Immature natural killer cell (primary cell): ENCODE data around the gene KLHL1. TPM values are rescaled to one million over a fixed set of nuclear protein-coding genes. Genes with fewer than 3 reads are reported as not detected.

Experiments used
- DNase-seq, 3 donors: peaks; one replicate each; pipeline ENCODE4 v3.0.0; 2022; ENCODE audit warnings: mixed read lengths in 1 of 3
- H3K27ac Mint-ChIP-seq, 6 donors: one replicate each; pipeline ENCODE4 v1.8.0; 2020; ENCODE audit warnings: mixed read lengths in 6 of 6, mild to moderate bottlenecking in 5 of 6, inconsistent platforms in 4 of 6, moderate library complexity in 3 of 6
- H3K27me3 Mint-ChIP-seq, 3 donors: one replicate each; pipeline ENCODE4 v1.8.0; 2020 to 2021; ENCODE audit warnings: low read depth in 3 of 3, mild to moderate bottlenecking in 3 of 3, mixed read lengths in 3 of 3, moderate library complexity in 3 of 3, inconsistent platforms in 1 of 3
- H3K36me3 Mint-ChIP-seq, 3 donors: one replicate each; pipeline ENCODE4 v1.8.0; 2020; ENCODE audit warnings: mixed read lengths in 3 of 3, inconsistent platforms in 2 of 3, mild to moderate bottlenecking in 2 of 3
- H3K4me1 Mint-ChIP-seq, 2 donors: one replicate each; pipeline ENCODE4 v1.8.0; 2020; ENCODE audit warnings: inconsistent platforms in 2 of 2, mild to moderate bottlenecking in 2 of 2, mixed read lengths in 2 of 2, moderate library complexity in 1 of 2
- H3K4me3 Mint-ChIP-seq, 5 donors: one replicate each; pipeline ENCODE4 v1.8.0; 2020; ENCODE audit warnings: mild to moderate bottlenecking in 5 of 5, mixed read lengths in 5 of 5, inconsistent platforms in 3 of 5, moderate library complexity in 3 of 5
- H3K9me3 Mint-ChIP-seq, 6 donors: one replicate each; pipeline ENCODE4 v1.8.0; 2020; ENCODE audit warnings: mild to moderate bottlenecking in 6 of 6, mixed read lengths in 6 of 6, inconsistent platforms in 4 of 6, moderate library complexity in 3 of 6
- polyA plus RNA-seq, 3 donors: library from polyadenylated mRNA; unstranded; fragments of 300-500 nt; fragmentation: Illumina TruSeq; gene quantifications; one replicate each; pipeline ENCODE4 v1.2.3, GENCODE V29; 2021

KLHL1 gene
- polyA plus RNA-seq, 3 donors from 2014 or later = not detected

GRCh38 chr13:69970520-69970919 is 137.7 kb downstream of the KLHL1 start:
- Mint-ChIP-seq H3K27me3 (peaks cover 0 to 2% (median 0%) of the 10 kb centered on the region in 3 donors), H3K36me3 (no peaks in the 10 kb centered on the region), H3K9me3 (peaks cover under 1 to 34% (median 19%) of the 10 kb centered on the region in 6 donors), H3K4me3 (no peak overlapping the region), H3K4me1 (no peaks in the 10 kb centered on the region), H3K27ac (no peak overlapping the region)
- DNase-seq = no peak

GRCh38 chr13:69959046-69959445 is 149.2 kb downstream of the KLHL1 start:
- Mint-ChIP-seq H3K27me3 (peaks cover 0 to 2% (median 0%) of the 10 kb centered on the region in 3 donors), H3K4me3 (no peak overlapping the region), H3K27ac (no peak overlapping the region), H3K36me3 (peaks cover 0 to 3% (median 0%) of the 10 kb centered on the region in 3 donors), H3K9me3 (peaks cover 5 to 25% (median 14%) of the 10 kb centered on the region in 6 donors), H3K4me1 (no peaks in the 10 kb centered on the region)
- no peak for DNase-seq

DNA sequence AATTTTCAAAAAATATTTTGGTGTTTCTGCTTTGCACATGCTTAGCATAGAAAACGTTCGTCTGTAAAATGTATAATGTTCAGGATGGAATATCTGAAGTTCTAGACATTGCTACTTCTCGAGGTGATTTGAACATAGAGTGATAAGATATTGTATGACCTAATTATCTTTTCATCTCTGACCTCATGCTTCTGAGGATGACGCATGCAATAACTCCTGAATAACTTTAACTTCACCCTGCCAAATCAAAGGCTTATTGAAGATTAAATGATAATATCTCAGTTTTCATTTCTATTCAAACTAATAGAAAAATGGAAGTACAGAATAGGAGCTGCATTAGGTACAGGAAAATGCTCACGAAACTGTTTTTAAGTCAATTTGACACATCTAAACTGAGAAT is 151.4 kb downstream of the KLHL1 start:
- Mint-ChIP-seq H3K36me3 (peaks cover 0 to 3% (median 0%) of the 10 kb centered on the region in 3 donors), H3K27ac (no peak overlapping the region), H3K4me3 (no peak overlapping the region), H3K27me3 (no peaks in the 10 kb centered on the region), H3K9me3 (peaks cover 9 to 27% (median 15%) of the 10 kb centered on the region in 6 donors), H3K4me1 (no peaks in the 10 kb centered on the region)
- DNase-seq = no peak

GRCh38 chr13:69956349-69956748 is 151.9 kb downstream of the KLHL1 start:
- H3K27me3 Mint-ChIP-seq = no peaks in the 10 kb centered on the region
- DNase-seq = no peak
- peaks cover 0 to 2% (median 0%) of the 10 kb centered on the region in 3 donors for H3K36me3 Mint-ChIP-seq
- peaks cover 9 to 27% (median 15%) of the 10 kb centered on the region in 6 donors for H3K9me3 Mint-ChIP-seq
- no peak overlapping the region for H3K27ac Mint-ChIP-seq
- H3K4me1 Mint-ChIP-seq = no peaks in the 10 kb centered on the region
- H3K4me3 Mint-ChIP-seq = no peak overlapping the region

GRCh38 chr13:69955271-69955670 is 153.0 kb downstream of the KLHL1 start:
- no peak for DNase-seq
- Mint-ChIP-seq H3K4me1 (no peaks in the 10 kb centered on the region), H3K4me3 (no peak overlapping the region), H3K9me3 (peaks cover 9 to 25% (median 20%) of the 10 kb centered on the region in 6 donors), H3K27me3 (no peaks in the 10 kb centered on the region), H3K36me3 (no peaks in the 10 kb centered on the region), H3K27ac (no peak overlapping the region)

GRCh38 chr13:69951412-69951811 is 156.8 kb downstream of the KLHL1 start:
- H3K9me3 Mint-ChIP-seq = peaks cover 11 to 36% (median 24%) of the 10 kb centered on the region in 6 donors
- DNase-seq = no peak
- no peaks in the 10 kb centered on the region for H3K4me1 Mint-ChIP-seq
- no peaks in the 10 kb centered on the region for H3K27me3 Mint-ChIP-seq
- H3K36me3 Mint-ChIP-seq = no peaks in the 10 kb centered on the region
- no peak overlapping the region for H3K27ac Mint-ChIP-seq
- no peak overlapping the region for H3K4me3 Mint-ChIP-seq

DNA sequence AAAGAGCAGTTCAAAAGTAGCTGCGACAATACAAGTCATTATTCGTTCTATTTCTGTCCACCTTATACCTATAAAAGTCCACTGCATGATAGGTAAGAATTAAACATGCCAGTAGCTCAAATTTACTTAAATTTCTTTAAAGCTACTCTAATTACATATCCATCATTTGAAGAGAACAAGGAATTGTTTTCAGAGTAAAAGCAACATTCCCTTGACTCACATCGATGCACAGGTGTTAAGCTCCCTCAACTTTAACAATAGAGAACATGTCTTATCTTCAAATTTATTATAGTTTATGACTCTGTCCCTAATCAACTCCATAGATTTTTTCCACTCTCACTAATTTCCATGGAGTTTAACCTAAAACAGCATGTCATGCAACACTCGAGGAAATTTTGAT is 158.1 kb downstream of the KLHL1 start:
- Mint-ChIP-seq H3K36me3 (no peaks in the 10 kb centered on the region), H3K4me1 (no peaks in the 10 kb centered on the region), H3K9me3 (peaks cover 11 to 36% (median 25%) of the 10 kb centered on the region in 6 donors), H3K4me3 (no peak overlapping the region), H3K27ac (no peak overlapping the region), H3K27me3 (no peaks in the 10 kb centered on the region)
- DNase-seq = no peak

DNA sequence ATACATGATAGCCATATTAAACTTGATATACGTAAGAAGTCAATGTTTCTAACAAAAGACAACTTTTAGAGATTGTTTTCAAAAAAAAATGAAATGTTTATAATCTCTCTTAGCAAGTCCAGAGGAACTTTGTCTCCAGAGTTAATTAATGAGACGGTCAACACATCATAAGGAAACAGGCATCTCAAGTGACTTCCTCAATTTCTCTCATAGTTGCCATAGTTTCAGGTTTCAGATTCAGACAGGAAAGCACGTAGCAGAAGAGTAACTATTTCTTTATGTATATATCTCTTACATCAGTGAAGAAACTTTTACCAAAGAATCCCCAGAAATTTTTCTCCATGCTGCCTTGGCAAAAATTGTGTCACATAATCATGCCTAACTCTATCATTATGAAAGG is 160.2 kb downstream of the KLHL1 start:
- Mint-ChIP-seq H3K4me1 (no peaks in the 10 kb centered on the region), H3K27ac (no peak overlapping the region), H3K4me3 (no peak overlapping the region), H3K9me3 (peaks cover 7 to 43% (median 28%) of the 10 kb centered on the region in 6 donors), H3K27me3 (no peaks in the 10 kb centered on the region), H3K36me3 (no peaks in the 10 kb centered on the region)
- no peak for DNase-seq

- no peak overlapping the region for H3K27ac Mint-ChIP-seq
Observed at GRCh38 chr13:69947582-69947981, 160.7 kb downstream of the KLHL1 start.

GRCh38 chr13:69946511-69946910 is 161.7 kb downstream of the KLHL1 start:
- Mint-ChIP-seq H3K4me3 (no peak overlapping the region), H3K27ac (no peak overlapping the region), H3K36me3 (no peaks in the 10 kb centered on the region), H3K9me3 (peaks cover 7 to 41% (median 26%) of the 10 kb centered on the region in 6 donors), H3K4me1 (no peaks in the 10 kb centered on the region), H3K27me3 (no peaks in the 10 kb centered on the region)
- no peak for DNase-seq

More at GRCh38 chr13:69947582-69947981, 160.7 kb downstream of the KLHL1 start:
- no peak overlapping the region for H3K4me3 Mint-ChIP-seq
- peaks cover 7 to 43% (median 28%) of the 10 kb centered on the region in 6 donors for H3K9me3 Mint-ChIP-seq
- H3K27me3 Mint-ChIP-seq = no peaks in the 10 kb centered on the region
- H3K36me3 Mint-ChIP-seq = no peaks in the 10 kb centered on the region
- DNase-seq = no peak
- H3K4me1 Mint-ChIP-seq = no peaks in the 10 kb centered on the region

DNA sequence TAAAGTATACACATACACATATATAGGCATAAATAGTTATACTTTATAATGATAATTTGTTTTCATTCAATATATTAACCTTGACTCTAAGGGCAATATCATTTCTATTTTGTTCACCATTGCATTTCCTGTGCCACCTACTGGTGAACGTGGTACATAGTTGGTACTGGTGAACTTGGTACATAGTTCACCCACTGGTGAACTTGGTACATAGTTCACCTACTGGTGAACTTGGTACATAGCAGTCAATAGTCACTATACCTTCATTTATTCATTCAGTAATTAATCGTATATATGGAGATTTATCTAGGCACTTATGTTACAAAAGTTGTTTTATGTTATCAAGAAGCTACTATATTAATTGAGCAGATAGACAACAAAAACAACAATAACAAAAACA is 173.2 kb downstream of the KLHL1 start:
- H3K9me3 Mint-ChIP-seq = peaks cover 9 to 44% (median 17%) of the 10 kb centered on the region in 6 donors
- H3K36me3 Mint-ChIP-seq = no peaks in the 10 kb centered on the region
- H3K4me3 Mint-ChIP-seq = no peak overlapping the region
- DNase-seq = no peak
- peaks cover 0 to 1% (median 0%) of the 10 kb centered on the region in 3 donors for H3K27me3 Mint-ChIP-seq
- H3K4me1 Mint-ChIP-seq = no peaks in the 10 kb centered on the region
- H3K27ac Mint-ChIP-seq = no peak overlapping the region

GRCh38 chr13:69928262-69928661 is 180.0 kb downstream of the KLHL1 start:
- peaks cover 7 to 37% (median 12%) of the 10 kb centered on the region in 6 donors for H3K9me3 Mint-ChIP-seq
- H3K4me3 Mint-ChIP-seq = no peak overlapping the region
- H3K27me3 Mint-ChIP-seq = no peaks in the 10 kb centered on the region
- no peak overlapping the region for H3K27ac Mint-ChIP-seq
- no peaks in the 10 kb centered on the region for H3K36me3 Mint-ChIP-seq
- DNase-seq = no peak
- no peaks in the 10 kb centered on the region for H3K4me1 Mint-ChIP-seq

- Mint-ChIP-seq H3K27ac (no peak overlapping the region), H3K4me1 (no peaks in the 10 kb centered on the region), H3K9me3 (peaks cover 4 to 44% (median 21%) of the 10 kb centered on the region in 6 donors), H3K4me3 (no peak overlapping the region), H3K36me3 (no peaks in the 10 kb centered on the region), H3K27me3 (no peaks in the 10 kb centered on the region)
- DNase-seq = no peak
Observed at GRCh38 chr13:69921156-69921555, 187.1 kb downstream of the KLHL1 start.

GRCh38 chr13:69912630-69913029 is 195.6 kb downstream of the KLHL1 start:
- Mint-ChIP-seq H3K9me3 (peaks cover 6 to 30% (median 22%) of the 10 kb centered on the region in 6 donors), H3K36me3 (no peaks in the 10 kb centered on the region), H3K4me3 (no peak overlapping the region), H3K4me1 (no peaks in the 10 kb centered on the region), H3K27me3 (no peaks in the 10 kb centered on the region), H3K27ac (no peak overlapping the region)
- DNase-seq = no peak

- H3K4me1 Mint-ChIP-seq = no peaks in the 10 kb centered on the region
- no peaks in the 10 kb centered on the region for H3K27me3 Mint-ChIP-seq
- DNase-seq = no peak
- H3K4me3 Mint-ChIP-seq = no peak overlapping the region
- H3K9me3 Mint-ChIP-seq = peaks cover 8 to 34% (median 24%) of the 10 kb centered on the region in 6 donors
- H3K36me3 Mint-ChIP-seq = no peaks in the 10 kb centered on the region
- no peak overlapping the region for H3K27ac Mint-ChIP-seq
Observed at GRCh38 chr13:69910800-69911199, 197.5 kb downstream of the KLHL1 start.
